IPS-NIHi7 (cell line): Measurements from ENCODE around the gene FHOD3.

Source experiments
- DNase-seq: peaks from one replicate; pipeline ENCODE4 v3.0.0; 2012; ENCODE audit warnings: mixed read lengths; ENCODE audit errors: extremely low spot score

FHOD3 gene

DNA sequence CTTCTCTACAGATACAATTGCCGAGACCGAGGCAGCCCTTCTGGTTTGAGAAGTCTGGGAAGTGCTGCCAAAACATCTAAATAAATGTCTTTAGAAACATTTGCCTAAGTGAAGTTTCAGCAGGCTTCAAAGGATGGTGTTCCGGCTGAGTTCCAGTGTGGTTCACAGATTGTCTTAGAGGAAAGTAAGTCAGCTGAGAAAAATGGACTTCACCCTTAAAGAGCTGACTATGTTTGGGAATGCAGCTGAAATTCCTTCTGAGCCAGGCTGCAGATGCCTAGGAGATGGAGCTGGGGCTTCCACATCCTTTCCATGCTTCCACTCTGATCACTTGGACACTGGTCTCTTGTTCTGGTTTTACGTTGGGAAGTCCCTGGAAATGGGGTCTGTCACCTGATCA, 83.6 kb downstream of the FHOD3 start:
- no peak for DNase-seq

DNA sequence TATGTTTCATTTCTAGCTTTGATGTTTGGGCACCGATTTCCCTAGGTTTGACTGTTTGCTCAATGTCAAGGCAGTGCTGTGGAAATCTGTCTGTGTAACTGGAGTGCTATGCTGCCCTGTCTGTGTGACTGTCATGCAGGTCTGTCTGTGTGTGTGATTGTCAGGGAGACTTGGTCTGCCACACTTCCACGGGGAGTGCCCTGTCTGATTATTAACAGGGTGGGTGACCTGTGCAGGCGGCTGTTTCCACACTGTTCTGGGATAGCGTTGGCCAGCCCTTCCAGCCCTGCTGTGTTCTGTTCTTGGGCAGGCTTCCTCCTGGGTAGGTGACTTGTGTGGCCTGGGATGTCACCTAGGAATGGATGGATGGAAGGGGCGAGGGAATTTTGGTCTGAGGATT, 85.3 kb downstream of the FHOD3 start:
- no peak for DNase-seq

DNA sequence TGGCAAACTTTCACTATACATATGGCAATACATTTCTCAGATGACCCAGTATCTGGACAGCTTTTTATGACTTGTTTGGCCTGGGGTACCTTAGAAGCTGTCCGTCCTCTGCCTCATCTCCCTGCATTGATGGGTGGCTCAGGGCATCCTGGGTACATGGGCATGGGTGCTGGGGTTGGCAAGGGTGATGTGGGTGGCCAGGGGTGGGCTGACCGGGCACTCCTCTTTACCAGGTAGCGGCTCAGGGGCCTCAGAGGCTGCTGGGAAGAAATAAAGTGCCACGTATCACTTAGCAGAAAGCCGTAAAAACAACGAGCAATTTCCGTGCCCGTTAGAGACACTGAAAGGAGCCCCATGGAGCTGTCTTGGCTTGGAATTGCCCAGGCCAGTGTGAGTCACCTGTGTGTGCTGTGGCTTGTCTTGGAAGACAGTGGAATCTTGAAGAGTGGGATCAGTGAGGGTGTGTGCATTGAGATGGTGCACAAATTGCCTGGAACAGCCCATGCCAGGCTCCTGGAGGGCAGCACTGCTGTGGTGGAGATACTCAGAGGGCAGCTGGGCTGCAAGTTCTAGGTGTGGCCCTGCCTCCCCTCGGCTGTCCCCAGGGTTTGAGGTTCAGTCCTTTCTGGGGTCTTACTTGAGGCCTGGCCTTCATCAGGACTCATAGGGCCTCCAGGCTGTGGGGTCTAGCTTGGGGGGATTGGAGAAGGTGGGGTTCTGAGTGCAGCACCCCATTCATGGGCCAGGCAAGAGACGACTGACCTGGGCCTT, 88.8 kb downstream of the FHOD3 start:
- no peak for DNase-seq

DNA sequence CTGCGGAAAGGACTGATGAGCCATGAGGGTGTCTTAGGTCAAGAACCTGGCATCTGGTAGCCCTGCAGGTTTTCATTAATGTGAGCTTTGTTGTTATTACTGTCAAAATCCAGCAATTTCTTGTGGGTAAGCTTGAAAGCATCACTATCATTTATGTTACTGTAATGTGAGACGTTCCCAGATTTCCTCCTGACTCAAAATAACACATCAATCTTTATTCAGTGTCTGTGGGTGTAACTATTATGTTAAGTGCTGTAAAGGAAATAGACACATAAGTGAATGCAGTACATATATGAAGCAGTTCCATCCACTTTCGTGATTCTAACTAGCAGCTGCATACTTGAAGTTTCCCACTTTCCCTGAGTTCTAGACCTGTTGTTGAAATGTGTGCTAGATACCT, 89.8 kb downstream of the FHOD3 start:
- DNase-seq = no peak

DNA sequence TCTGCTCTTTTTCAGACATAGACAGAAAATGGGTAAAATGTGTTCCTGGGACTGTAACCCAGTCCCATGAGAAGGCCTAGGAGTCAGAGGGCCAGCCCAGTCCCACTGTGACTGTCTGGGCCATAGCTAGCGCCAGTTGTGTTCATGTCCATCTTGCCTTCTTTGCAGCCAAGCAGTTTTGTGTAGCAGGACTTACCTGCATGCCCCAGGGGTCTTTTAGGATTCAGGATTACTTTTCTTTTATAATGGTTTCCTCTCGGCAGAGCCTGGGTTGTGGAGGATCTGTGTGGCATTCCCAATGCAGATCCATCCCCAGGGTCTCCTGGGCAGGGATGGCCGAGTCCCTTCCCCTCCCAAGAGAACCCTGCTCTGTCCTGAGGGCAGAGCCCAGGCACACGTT, 90.8 kb downstream of the FHOD3 start:
- DNase-seq = no peak

DNA sequence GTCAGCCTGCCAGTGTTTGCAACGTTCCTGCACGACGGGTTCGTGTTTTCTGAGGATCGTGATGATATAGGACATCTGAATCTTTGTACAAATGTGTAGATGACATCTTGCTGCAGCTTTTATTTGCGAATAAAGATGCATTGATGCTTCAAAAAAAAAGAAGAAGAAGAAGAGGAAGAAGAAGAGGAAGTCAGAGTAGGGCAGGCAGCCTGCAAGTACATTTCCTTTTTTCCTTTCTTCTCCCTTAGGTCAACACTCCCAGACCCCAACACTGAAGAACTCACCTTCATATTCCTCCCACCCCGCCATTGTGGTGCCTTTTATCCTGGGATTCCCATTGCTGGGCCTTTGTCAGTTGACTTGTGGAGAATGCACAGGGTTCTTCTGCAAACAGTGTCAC, 91.5 kb downstream of the FHOD3 start:
- DNase-seq = no peak

DNA sequence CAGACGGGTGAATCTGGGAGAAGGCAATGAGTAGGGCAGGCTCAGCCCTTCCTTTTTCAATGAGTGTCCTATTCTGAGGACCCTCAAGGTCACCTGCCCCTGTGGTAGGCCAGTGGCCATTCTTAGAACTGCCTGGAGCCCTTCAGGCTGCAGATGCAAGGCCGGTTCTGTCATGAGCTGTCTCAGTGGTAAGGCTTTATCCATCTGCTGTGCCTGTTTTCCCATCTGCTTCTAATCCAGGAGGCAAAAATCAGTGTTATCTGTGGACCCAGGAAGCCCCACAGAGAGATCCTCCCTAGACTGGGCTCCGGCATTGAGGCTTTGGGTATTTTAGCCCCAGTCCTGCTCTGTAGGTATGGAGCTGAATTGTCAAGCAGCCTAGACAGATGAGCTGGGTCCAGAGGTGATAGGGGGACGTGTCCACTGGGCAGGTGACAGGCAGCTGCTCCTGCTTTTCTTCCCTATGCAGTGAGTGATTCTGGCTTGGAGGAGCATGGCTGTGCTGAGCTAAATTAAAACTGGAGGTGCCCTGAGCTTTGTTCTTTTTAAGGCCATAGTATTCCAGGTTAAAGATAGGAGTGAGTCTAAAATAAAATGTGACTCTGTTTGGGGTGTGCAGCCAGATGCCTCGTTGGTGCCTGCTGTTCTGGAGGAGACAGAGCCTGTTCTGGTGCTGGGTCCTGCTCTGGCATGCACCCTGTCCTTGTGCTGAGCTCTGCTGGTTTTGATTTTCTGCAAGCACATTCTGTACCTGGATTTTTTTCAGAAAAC, 92.5 kb downstream of the FHOD3 start:
- no peak for DNase-seq

DNA sequence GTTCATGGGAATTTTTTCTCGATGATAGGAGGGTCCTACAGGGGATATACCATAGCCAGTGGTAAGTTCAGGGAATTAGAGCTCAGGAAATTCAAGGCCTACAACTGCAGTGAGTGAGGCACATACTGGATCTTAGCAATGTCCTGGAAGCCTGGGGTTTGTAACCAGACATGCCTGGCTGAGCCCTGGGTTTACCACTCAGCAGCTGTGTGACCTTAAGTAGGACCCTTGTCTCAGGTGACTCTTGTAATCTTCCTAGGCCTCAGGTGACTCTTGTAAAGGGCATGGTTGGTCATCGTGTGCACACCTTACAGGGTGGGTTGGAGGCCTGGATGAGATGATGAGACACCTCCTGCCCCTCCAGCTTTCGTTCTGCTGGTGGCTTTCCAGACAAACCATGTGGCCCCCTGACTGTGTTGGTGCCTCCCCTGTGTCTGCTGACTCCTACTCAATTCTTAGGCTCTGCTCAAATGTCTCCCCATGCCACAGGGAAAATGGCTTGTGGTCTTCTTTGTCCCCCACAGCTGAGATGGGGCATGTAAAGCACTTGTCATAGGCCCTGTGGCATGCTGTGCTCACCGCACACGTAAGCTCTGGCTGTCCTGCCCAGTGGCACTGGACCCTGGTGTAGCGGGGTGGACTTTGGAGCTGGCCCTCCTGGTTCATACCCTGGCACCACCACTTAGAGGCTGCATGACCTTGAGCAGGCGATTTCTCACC, 94.1 kb downstream of the FHOD3 start:
- no peak for DNase-seq

DNA sequence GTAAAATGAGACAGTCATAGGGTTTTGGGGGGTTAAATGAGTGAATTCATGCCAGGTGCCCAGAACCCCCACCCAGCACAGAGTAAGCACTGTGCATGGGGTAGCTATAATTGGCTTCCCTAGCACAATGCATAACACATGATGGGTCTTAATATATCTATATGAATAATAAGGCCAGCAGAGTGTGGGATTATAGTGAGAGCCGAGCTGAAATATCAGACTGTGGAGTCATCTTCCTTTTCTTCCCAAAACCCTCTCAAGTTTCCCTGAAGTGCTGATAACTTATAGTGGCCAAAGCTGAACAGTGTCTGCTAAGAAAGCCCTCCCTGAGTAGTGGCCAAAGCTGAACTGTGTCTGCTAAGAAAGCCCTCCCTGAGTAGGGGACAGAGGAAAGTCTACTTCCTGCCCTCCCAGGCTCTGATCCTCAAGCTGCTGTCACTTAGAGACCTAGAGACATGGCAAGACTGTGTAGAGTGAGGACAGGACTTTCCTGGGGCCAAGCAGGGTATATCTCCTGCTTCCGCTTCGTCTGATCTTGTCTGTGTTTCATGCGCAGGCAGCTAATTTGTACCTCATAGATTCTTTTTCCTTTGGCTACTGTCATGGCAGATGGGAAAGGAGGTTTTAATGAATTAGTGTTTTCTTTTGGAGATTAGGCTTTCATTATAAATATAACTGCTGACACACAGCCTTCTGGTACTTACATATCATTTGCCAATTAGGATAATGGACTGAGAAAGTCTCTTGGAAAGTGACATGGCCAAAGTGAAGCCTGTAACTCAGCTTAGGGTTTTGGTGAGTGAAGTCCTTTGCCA, 94.9 kb downstream of the FHOD3 start:
- DNase-seq = no peak

DNA sequence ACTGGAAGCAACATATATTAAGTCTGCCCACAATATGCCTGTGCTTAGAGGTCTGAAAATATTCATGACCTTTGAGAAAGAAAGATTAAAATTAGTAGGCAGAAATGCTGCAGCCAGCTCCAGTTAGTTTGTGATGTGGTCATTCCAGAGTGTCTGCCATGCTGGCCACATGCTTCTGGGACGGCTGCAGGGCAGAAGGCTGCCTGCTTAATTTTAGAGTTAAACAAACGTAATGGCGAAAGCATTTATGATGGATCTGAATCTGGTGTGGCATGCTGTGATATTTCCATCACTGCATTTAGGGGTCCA, 95.4 kb downstream of the FHOD3 start:
- no peak for DNase-seq

DNA sequence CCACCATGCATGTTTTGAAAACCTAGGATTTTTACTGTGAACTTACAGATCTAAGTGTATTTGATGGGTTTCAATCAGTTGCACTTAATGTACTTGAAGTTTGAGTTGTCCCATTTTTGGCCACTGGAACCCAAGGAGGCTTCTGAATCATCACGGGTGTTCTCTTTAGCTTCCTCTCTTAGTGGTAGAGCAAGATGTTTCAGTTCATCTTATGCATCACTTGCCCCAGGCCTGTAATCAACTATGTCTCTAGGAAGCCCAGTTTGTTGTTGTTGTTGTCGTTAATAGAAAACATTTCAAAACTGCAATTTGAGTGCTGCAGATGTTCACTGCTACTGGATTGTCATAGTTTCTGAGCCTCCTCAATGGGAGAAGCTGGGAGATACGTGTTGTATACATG, 97.0 kb downstream of the FHOD3 start:
- DNase-seq = no peak

DNA sequence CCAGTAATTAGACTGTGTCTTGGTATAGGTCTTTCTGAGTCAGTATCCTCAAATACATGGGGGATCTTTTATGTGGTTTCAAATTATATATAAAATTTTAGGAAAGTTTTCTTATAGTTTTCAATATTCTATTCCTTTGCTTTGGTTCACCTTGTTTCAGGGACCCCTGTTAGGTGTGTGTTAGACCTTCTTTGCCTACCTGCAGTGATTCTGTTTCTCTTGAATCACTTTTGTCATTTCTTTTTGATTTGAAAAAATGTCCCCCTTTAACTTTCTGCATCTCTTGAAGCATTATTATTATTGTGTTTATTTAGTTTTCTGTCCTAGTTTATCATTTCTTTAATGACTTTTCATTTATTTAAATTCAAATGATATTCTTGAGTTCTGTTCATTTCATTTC, 98.7 kb downstream of the FHOD3 start:
- no peak for DNase-seq

DNA sequence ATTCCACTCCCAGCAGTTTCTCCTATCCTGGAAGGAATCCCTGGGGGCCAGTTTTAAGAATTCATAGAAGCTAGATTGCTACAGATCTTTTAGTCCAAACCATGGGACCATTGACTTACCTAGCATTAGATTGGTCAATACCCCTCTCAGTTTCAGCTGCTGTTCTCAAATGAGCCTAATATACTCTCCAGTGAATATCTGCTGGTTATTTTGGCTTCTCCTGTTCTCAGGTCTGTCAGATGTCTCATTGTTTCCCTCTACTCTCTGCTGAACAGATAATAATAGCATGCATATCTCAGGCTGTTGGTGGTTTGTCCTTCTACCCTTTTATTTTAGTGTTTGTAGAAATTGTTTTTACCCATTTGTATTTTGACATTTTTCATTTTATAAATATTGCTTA, 99.5 kb downstream of the FHOD3 start:
- DNase-seq = no peak

DNA sequence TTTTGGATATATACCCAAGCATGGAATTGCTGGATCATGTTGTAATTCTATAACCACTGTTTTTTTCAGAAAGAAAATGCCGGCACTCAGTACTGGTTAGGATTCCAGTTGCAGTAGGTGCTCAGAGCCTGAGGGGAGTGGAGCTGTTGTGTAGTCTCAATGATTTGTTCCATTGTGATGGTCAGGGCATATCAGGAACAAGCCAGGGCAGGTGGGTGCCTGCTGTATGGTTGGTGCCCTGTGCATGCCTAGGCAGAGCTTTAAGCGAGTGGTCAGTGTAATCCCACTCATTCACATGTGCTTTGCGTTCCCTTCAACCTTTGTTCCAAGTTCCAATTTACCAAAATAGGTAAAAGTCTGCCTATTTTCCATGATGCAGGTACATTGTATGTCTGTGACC, 100.9 kb downstream of the FHOD3 start:
- no peak for DNase-seq

DNA sequence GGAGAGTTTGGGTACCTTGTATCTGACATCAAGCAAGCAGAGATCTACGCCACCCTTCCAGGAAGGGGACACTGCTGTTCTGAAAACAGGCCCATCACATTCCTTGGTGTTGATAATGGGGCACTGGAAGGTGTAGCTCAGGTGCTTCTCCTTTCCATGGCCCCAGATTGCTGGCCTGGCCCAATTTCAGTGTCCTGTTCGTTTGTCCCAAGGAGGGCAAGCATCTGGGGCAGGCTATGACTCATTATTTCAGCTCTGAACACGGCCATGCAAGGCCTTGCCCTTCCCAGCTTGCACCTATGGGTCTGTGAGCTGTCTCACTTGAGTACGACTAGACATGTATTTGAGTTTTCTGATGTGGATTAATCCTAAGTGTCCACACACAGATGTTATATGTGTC, 101.5 kb downstream of the FHOD3 start:
- no peak for DNase-seq

DNA sequence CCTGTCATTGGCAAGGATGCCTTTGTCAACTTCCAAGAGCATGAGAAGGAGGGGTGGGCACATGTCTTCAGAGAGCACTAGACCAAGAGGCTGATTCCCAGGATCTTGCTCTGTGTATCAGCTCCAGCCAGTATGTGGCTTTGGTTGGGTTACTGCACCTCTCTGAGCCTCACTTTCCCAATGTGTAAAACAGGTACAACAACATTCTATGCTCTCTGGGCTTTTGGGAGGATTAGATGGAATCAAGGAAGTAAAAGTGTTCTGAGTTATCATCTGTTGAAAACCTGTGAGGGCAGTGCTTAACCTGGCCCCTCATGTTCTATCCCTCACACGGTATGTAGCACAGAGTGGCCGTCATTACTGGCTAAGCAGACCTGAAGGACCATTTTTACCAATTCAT, 103.9 kb downstream of the FHOD3 start:
- DNase-seq = no peak

DNA sequence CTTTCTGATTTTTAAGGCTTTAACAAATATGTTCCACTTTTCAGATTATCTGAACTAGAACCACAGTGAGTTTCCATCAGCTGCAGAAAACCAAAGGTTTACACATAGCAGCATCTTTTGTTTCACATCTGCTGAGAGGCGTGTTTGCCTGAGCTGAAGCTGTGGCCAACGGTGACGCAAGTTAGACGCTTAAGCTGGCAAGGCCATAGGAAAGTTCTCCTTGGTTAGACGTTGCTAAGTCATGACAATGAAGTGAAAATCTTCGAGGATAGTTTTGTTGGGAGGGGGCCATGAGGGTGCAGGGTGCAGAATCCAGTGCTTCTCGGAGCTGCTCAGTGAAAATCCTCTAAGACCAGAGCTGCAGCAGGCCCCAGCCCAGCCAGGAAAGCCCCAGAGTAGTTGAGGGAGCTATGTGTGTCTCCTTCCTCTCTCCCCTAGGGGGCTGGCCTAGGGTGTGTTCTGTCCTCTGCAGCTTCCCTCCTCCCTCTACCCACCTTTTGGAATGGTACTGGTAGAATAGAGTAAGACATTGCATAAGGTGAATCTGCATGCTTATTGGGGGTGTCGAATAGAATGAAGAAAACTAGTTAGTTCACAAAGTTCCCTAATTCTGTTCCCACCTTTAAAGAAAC, 105.4 kb downstream of the FHOD3 start:
- peak; percentile 43 for DNase-seq

DNA sequence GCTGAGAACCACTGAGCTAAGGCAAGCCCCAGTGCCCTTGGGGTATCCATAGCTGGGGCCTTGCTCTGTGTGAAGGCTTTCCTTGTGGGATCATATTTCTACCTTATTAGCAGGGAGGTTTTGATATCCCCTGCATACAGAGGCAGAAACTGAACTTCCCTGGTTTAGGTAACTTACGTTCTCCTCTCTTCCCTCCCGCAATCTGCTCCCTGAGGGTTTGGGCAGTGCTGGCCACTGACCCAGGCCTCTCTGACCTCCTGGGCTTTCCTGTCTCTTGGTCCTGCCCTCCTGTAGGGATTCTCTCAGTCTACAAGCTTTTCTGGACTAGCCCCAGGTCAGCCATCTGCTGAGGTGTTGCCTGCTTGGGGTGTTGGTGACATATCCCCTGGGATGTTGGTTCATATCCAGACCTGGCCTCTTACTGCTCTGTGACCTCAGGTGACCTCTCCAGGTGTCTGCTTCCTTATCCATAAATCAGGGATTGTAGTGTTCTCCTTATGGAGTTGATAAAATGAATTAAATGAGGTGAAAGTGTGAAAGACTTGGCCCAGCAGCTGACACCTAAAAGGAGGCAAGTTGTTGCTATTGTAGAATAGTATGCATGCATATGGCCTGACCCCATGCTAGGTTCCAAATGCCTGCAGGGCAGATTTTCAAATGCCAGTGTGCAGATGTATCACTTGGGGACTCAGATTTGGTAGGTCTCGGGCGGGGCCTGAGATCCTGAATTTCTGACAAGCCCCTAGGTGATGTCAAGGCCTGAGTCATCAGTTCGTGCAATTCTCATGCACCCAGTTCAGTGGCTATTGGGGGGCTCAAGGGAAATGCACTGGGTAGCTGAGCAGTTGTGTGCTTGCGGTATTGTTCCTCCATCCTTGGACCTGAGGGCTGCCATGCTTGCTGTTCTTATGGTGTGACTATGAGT, 106.6 kb downstream of the FHOD3 start:
- DNase-seq = no peak

DNA sequence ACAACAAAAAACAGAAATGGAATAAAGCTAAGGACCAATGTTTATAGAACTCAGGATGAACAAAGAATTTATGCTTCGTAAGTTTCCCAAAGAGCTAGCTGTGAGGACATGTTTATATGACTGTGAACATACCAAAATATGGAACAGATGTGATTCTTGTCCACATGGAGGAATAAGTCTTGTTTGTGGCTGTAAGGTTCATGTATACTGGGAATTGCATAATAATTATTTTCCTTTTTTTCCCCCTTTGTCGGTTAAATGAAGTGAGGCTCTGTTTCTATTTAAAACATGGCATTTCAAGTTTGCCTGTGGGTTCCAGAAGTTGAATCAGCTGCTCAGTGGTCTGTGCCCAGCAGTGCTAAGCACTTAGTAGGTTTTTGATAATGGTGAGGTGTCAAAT, 108.1 kb downstream of the FHOD3 start:
- no peak for DNase-seq

DNA sequence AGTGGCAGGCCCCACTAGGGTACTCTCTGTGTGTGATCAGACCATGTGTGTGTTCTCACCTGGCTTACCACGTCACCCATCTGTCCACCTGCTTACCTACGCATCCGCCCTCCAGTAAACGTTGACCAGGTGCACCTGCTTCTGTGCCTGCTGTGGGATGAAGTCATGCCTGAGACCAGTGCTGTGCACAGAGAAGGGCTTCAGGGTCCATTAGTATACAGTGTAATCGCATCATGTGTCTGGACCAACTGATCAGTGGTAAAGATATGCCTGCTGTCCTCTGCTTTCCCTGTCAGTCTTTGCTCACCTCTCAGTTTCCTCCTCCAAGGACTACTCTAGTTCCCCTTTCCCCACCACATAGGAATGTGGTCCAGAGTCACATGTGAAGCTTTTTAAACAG, 109.3 kb downstream of the FHOD3 start:
- DNase-seq = no peak

DNA sequence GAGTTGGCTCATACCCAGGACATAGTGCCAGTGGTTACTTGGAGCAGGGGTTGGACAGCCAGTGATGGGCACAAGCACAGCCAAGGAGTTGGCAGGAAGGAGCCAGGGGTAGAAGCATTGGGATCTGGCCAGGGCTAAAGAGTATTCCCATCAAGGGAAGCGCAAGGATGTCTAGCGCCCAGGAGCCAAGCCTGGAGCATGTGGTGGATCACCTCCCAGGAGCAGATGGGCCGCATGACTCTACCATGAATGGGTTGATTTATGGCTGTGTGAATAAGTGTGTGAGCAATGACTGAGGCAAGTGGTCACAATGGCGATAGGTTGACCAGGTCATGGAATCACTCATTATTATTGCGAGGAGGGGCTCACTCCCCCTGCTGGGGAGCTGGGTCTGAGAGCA, 111.1 kb downstream of the FHOD3 start:
- no peak for DNase-seq
